Measurements from ENCODE around the gene NOL11.

DNA sequence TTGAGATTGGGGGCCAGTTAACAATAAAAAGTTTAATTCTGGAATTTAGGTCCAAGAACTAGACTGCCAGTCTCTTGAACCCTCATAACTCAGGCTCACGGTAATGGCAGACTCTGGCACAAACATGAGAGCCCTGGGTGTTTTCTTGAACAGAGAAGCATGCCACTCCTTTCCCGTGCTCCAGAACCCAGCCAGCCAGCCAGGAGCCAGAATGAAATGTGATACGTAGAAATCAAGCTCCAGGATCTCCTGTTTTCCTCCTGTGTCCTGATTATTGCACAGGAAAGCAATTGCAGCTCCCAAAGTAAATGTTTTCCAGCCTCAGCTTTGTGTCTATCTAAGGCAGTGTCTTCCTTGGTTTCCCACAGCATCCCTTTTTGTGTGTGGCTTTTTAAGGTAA, 46.2 kb upstream of the NOL11 start:
- TF ChIP-seq CTCF (conservative IDR thresholded peaks at IDR 0.05; ENCODE audit: low read depth in 2 of 2) = no peak
- no peak for TF ChIP-seq JUNB (IDR thresholded peaks at IDR 0.05; ENCODE audit: unreplicated experiment)
- no peak for TF ChIP-seq EZH2 (IDR thresholded peaks at IDR 0.05; ENCODE audit: low read depth, unreplicated experiment)
- TF ChIP-seq CREB1 (CRISPR knock-in tag; IDR thresholded peaks at IDR 0.05; ENCODE audit: low read depth) = no peak

Data from GM23338 (cell line).